ENCODE results near the gene BORCS5.

BORCS5 gene

GRCh38 chr12:12453635-12454034 is 96.8 kb downstream of the BORCS5 start:
- Histone ChIP-seq H3K27ac (no peak overlapping the region), H3K4me3 (ENCODE audit: low read depth, low read length) (no peak overlapping the region), H3K36me3 (no peaks in the 10 kb centered on the region), H3K27me3 (ENCODE audit: insufficient read depth, low read depth, severe bottlenecking) (no peaks in the 10 kb centered on the region), H3K9me3 (ENCODE audit: severe bottlenecking) (no peaks in the 10 kb centered on the region)
- TF ChIP-seq CTCF (IDR thresholded peaks at IDR 0.05; ENCODE audit: low read depth, low read length) = no peak
- no peak for DNase-seq

- no peak for DNase-seq
- no peaks in the 10 kb centered on the region for H3K27me3 ChIP-seq (ENCODE audit: insufficient read depth, low read depth, severe bottlenecking)
- no peaks in the 10 kb centered on the region for H3K9me3 ChIP-seq (ENCODE audit: severe bottlenecking)
- TF ChIP-seq CTCF (IDR thresholded peaks at IDR 0.05; ENCODE audit: low read depth, low read length) = no peak
- H3K27ac ChIP-seq = no peak overlapping the region
- H3K36me3 ChIP-seq = no peaks in the 10 kb centered on the region
- H3K4me3 ChIP-seq (ENCODE audit: low read depth, low read length) = no peak overlapping the region
Measured at GRCh38 chr12:12454315-12454714, 97.4 kb downstream of the BORCS5 start.

- Histone ChIP-seq H3K27me3 (ENCODE audit: insufficient read depth, low read depth, severe bottlenecking) (no peaks in the 10 kb centered on the region), H3K4me3 (ENCODE audit: low read depth, low read length) (no peak overlapping the region), H3K9me3 (ENCODE audit: severe bottlenecking) (no peaks in the 10 kb centered on the region), H3K27ac (no peak overlapping the region), H3K36me3 (no peaks in the 10 kb centered on the region)
- no peak for TF ChIP-seq CTCF (IDR thresholded peaks at IDR 0.05; ENCODE audit: low read depth, low read length)
- no peak for DNase-seq
Measured at GRCh38 chr12:12456637-12457036, 99.8 kb downstream of the BORCS5 start.

GRCh38 chr12:12460935-12461922 is 104.4 kb downstream of the BORCS5 start:
- Histone ChIP-seq H3K4me3 (ENCODE audit: low read depth, low read length) (no peak overlapping the region), H3K27ac (no peak overlapping the region), H3K36me3 (no peaks in the 10 kb centered on the region), H3K27me3 (ENCODE audit: insufficient read depth, low read depth, severe bottlenecking) (no peaks in the 10 kb centered on the region), H3K9me3 (ENCODE audit: severe bottlenecking) (no peaks in the 10 kb centered on the region)
- no peak for DNase-seq
- no peak for TF ChIP-seq CTCF (IDR thresholded peaks at IDR 0.05; ENCODE audit: low read depth, low read length)

- no peak for DNase-seq
- H3K4me3 ChIP-seq (ENCODE audit: low read depth, low read length) = no peak overlapping the region
- H3K36me3 ChIP-seq = no peaks in the 10 kb centered on the region
- H3K27me3 ChIP-seq (ENCODE audit: insufficient read depth, low read depth, severe bottlenecking) = no peaks in the 10 kb centered on the region
- H3K27ac ChIP-seq = no peak overlapping the region
- no peaks in the 10 kb centered on the region for H3K9me3 ChIP-seq (ENCODE audit: severe bottlenecking)
- no peak for TF ChIP-seq CTCF (IDR thresholded peaks at IDR 0.05; ENCODE audit: low read depth, low read length)
Measured at GRCh38 chr12:12461923-12462315, 105.0 kb downstream of the BORCS5 start.
